ENCODE results near the gene AGPAT4.
"Not testable (repeated sequence)": the region's sequence is repeated elsewhere in the genome, so short reads cannot be mapped to it uniquely, and the experiment has no call there.

AGPAT4 gene

DNA sequence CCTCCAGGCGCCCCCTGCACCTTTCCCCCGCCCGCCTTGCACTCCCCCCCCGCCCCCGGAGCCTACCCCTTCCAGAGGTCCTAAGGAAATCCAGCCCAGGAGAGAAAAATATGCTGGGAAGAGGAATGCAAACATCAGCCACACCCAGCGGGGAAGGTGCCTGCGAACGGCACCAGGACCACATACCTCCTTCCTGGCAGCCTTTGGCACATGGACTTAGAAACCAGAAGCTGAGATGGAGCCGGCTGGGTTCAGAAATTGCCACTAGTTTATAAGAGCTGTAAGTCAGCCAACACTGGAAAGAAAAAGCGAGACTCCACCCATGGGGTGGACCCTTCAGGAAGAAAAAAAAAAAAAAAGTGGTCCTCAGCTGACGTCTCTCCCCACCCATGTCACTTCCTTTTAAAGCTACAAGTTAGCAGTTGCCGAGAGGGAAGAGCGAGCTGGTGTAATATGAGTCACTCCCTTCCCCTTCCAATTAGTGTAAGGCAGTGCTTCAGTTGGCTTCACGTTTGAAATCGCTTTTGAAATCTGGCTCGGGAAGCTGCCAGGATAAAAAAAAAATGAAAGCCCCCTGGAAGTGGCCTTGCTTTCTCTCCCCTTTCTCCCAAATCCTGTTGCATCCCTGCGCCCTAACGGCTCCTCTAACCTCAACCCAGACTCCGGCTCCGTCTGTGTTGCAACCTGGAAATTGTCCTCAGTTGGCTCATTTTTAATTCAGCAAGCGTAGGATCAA lies at the start of gene AGPAT4:
Gene AGPAT4 (minus strand): TSS at position 310 of the 736 bp plus-strand sequence. CDS start 41,848 bp downstream, outside the sequence.
- peak; percentile 41 for DNase-seq (ENCODE audit: low read depth)

DNA sequence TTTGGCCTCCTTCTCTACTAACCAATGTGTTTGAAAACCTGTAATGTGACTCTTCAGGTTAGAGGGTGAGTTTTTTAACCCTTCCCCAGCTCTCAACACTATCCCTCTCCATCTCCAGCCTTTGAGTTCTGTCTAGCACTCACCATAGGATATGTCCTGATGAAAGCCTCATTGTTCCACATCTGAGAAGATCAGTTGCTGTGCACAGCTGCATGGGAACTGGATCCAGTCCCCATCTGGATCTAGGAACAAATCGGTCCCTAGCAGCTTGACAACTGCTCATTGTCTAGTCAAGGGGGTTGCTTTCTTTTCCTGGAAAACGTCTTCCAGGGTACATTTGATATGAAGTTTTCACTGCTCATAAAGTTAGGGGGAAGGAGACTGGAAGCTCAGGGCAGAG lies 45.4 kb upstream of the AGPAT4 start:
- DNase-seq (ENCODE audit: low read depth) = no peak

GRCh38 chr6:161318456-161318855 lies 44.6 kb upstream of the AGPAT4 start:
- DNase-seq (ENCODE audit: low read depth) = no peak

- no peak for DNase-seq (ENCODE audit: low read depth)
Observed at GRCh38 chr6:161316531-161316930, 42.7 kb upstream of the AGPAT4 start.

DNA sequence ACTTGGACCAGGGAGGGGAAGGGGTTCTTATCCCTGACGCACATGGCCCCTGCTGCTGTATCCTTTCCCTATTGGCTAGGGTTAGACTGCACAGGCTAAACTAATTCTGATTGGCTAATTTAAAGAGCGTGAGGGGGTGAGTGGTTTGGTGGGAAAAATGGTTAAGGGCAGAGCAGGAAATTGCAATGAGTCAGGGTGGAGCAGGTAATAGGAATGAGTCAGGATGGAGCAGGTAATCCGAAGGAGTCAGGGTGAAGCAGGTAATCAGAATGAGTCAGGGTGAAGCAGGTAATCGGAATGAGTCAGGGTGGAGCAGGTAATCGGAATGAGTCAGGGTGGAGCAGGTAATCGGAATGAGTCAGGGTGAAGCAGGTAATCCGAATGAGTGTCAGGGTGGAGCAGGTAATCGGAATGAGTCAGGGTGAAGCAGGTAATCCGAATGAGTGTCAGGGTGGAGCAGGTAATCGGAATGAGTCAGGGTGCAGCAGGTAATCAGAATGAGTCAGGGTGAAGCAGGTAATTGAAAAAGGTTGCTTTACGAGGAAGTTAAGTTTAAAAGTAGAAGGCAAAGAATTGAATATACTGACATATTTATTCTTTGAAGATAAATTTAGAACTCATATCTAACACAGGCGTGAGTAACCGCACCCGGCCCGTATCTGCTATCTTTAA lies 41.5 kb upstream of the AGPAT4 start:
- DNase-seq (ENCODE audit: low read depth) = not testable (repeated sequence)

- DNase-seq (ENCODE audit: low read depth) = not testable (repeated sequence)
Observed at GRCh38 chr6:161314541-161315245, 40.8 kb upstream of the AGPAT4 start.

DNA sequence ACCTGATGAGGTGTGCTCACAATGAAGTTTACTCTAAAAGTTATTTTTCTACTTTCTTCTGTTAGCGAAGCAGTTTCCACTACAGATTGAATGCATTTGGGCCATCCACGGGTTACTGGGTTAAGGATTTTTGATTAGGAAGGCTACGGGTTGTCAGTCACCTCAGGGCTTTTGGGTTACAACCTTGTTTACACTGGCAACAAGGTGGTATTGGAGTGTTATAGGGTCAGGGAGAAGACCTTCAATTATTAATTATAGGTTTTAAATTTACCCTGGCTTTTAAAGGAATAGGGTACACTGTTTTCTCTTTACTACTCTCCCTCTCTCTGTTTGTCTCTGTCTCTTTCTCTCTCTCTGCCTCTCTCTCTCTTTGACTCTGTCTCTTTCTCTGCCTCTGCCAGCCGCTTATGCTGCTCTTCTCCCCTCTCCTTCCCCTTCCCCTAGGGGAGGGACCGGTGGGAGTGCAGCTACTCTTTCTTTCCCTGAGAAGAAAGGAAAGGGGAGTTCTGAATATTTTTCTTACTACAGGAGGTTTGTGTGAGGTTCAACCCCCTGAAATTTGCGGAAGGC lies 40.2 kb upstream of the AGPAT4 start:
- no peak for DNase-seq (ENCODE audit: low read depth)

DNA sequence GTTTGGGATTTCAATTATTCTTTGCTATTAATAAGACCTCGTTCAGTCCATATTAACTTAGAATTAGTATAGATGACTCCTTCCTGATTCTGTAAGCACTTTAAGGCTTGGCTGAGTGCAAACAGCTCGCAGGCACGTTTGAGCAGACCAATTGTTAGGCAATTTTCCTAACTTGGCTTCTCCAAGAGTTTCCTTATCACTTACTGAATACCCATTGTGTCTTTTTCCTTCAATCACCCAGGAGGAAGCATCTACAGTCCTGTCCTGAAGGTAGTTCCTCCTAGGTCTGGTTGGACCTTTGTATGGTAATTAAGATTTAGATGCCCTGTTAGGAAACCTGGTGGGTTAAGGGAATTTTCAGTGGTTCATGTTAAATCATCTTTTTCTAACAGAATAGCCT lies 39.6 kb upstream of the AGPAT4 start:
- DNase-seq (ENCODE audit: low read depth) = not testable (repeated sequence)

- not testable (repeated sequence) for DNase-seq (ENCODE audit: low read depth)
Observed at GRCh38 chr6:161309774-161310173, 35.9 kb upstream of the AGPAT4 start.

- no peak for DNase-seq (ENCODE audit: low read depth)
Observed at GRCh38 chr6:161308075-161308655, 34.3 kb upstream of the AGPAT4 start.

GRCh38 chr6:161305860-161306259 lies 32.0 kb upstream of the AGPAT4 start:
- DNase-seq (ENCODE audit: low read depth) = no peak

- DNase-seq (ENCODE audit: low read depth) = no peak
Observed at GRCh38 chr6:161303628-161304340, 29.9 kb upstream of the AGPAT4 start.

DNA sequence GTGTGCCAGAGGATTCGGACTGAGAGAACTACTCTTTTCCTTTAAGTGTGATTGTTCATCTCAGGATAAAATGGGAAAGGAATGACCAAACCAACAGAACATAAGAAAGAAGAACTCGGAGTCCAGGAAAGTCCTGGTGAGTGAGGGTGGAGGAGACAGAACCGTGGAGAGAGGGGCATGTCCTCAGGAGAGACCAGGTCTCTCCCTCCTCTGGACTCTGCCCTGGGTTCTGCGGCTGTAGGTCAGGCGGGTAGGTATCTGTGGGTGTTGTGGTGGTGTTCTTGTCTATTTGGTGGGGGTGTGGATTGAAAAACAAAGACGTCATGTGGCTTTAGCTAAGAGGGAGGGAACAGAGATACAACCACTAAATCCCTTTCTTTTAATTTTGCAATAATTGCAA lies 29.1 kb upstream of the AGPAT4 start:
- no peak for DNase-seq (ENCODE audit: low read depth)

- no peak for DNase-seq (ENCODE audit: low read depth)
Observed at GRCh38 chr6:161301338-161301737, 27.5 kb upstream of the AGPAT4 start.

GRCh38 chr6:161300823-161301222 lies 27.0 kb upstream of the AGPAT4 start:
- no peak for DNase-seq (ENCODE audit: low read depth)

- no peak for DNase-seq (ENCODE audit: low read depth)
Observed at GRCh38 chr6:161299726-161300125, 25.9 kb upstream of the AGPAT4 start.

DNA sequence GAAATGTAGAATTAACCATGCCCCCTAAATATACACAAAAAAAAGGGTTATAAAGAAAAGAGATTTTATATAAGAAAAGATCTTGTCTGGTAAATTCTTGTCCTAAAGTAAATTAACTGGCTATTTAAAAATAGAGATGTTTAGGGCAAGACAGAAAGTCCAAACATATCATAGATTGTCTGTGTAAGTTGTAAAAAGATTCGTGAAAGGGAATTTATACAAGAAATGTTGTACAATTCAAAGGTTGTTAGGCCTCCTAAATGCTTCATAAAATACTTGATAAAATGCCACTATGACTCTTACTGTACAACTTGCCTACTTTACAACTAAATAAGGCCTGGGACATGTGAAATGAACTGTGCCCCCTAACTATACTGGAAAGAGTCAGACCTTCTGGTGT lies 21.9 kb upstream of the AGPAT4 start:
- DNase-seq (ENCODE audit: low read depth) = no peak

DNA sequence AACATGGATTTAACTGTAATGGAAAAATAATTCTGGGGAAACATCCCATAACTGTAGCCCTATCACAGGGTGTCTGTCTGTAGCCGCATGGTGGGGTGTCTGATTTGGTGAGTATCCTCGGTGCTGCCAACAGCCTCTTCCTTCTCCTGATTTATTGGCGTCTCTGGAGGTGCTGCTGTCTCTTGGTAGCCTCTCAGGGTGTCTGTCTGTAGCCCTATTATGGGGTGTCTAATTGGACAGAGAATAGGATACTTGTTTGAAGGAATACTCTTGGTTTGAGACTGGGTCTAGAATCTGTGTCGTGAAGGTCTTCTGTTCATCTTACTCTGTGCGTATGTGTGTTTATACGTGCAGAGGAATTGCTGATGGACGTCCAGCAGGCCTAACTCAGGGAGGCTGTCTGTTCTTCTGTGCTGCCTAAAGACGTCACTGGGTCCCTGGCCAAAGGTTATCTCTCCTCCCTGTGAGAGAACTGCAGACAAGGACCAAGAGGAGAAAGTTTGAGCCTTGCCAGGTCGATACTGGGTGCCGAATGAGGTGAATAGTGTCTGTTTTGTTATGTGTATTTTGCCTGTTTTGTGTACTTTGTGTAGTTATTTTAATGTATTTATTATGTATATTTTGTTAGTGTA lies 18.9 kb upstream of the AGPAT4 start:
- DNase-seq (ENCODE audit: low read depth) = no peak

- no peak for DNase-seq (ENCODE audit: low read depth)
Observed at GRCh38 chr6:161292145-161292544, 18.3 kb upstream of the AGPAT4 start.

DNA sequence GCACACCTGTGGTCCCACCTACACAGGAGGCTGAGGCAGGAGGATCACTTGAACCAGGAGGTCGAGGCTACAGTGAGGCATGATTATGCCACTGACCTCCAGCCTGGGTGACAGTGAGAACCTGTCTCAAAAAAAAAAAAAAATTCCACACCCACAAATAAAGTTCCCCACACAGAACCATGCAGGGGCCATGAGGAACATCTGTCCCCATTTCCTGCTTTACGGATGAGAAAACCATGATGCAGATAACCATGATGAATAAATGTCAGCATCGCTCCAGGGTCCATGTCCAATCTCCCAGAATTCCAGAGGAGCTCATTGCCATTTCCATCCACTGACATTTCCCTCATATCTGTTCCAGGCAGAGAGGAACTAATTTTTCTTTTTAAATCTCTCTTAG lies 16.9 kb upstream of the AGPAT4 start:
- no peak for DNase-seq (ENCODE audit: low read depth)

DNA sequence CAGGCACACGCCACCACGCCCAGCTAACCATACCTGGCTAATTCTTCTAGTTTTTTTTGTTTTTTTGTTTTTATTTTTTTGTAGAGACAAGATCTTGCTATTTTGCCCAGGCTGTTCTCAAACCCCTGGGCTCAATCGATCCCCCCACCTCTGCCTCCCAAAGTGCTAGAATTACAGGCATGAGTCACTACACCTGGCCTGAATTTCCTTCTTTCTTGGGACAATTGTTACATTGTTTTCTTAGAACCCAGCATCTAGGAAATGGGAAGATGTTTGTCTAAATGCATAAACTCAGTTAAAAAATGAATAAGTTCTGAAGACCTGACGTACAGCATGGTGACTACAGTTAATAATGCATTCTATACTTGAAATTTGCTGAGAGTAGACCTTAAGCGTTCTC lies 10.8 kb upstream of the AGPAT4 start:
- no peak for DNase-seq (ENCODE audit: low read depth)

Measured in activated T-helper 9 cell treated with anti-CD3 and anti-CD28 coated beads, Interleukin-2, amount 50 U/mL, for 16 hours (primary cell).